Measurements from ENCODE around the gene APH1A.

GRCh38 chr1:150271291-150271959 is 2.6 kb upstream of the APH1A start:
- TF ChIP-seq ZMYM3 (CRISPR knock-in tag; IDR thresholded peaks at IDR 0.05) (no peak), RELA (CRISPR knock-in tag; IDR thresholded peaks at IDR 0.05) (no peak), SCMH1 (CRISPR knock-in tag; IDR thresholded peaks at IDR 0.05; ENCODE audit: borderline replicate concordance) (no peak), ZNF713 (CRISPR knock-in tag; IDR thresholded peaks at IDR 0.05) (no peak), ZKSCAN8 (CRISPR knock-in tag; IDR thresholded peaks at IDR 0.05; ENCODE audit: borderline replicate concordance) (no peak), ZNF580 (CRISPR knock-in tag; IDR thresholded peaks at IDR 0.05; ENCODE audit: borderline replicate concordance, low read depth) (no peak), POLR2A (IDR thresholded peaks at IDR 0.05; ENCODE audit: insufficient read depth in 1 of 2, low read depth in 2 of 2, low read length in 2 of 2) (no peak), UBTF (CRISPR knock-in tag; IDR thresholded peaks at IDR 0.05) (no peak), ZFX (CRISPR knock-in tag; IDR thresholded peaks at IDR 0.05; ENCODE audit: low read depth) (no peak), ZNF883 (CRISPR knock-in tag; IDR thresholded peaks at IDR 0.05; ENCODE audit: not compliant biosample characterization) (no peak)
- TF ChIP-seq, protein P1, sequence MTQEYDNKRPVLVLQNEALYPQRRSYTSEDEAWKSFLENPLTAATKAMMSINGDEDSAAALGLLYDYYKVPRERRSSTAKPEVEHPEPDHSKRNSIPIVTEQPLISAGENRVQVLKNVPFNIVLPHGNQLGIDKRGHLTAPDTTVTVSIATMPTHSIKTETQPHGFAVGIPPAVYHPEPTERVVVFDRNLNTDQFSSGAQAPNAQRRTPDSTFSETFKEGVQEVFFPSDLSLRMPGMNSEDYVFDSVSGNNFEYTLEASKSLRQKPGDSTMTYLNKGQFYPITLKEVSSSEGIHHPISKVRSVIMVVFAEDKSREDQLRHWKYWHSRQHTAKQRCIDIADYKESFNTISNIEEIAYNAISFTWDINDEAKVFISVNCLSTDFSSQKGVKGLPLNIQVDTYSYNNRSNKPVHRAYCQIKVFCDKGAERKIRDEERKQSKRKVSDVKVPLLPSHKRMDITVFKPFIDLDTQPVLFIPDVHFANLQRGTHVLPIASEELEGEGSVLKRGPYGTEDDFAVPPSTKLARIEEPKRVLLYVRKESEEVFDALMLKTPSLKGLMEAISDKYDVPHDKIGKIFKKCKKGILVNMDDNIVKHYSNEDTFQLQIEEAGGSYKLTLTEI (CRISPR knock-in tag; conservative IDR thresholded peaks at IDR 0.05) = no peak

Data from HepG2 (cell line).